Keratinocyte (primary cell): ENCODE results near the gene PRLH. TPM values are rescaled to one million over a fixed set of nuclear protein-coding genes. Genes with fewer than 3 reads are reported as not detected.

Source experiments
- DNase-seq: peaks from one replicate; pipeline ENCODE4 v3.0.0-alpha.2; 2011; ENCODE audit warnings: low read depth, missing footprints, low spot score
- FAIRE-seq: peaks from 2 replicates; lab custom pipeline; 2011; peaks lifted over from hg19 to GRCh38; lab: Jason Lieb, UNC
- H2AFZ ChIP-seq: 2 replicates; pipeline ENCODE4 v1.6.0; 2012; ENCODE audit warnings: low read length, control low read depth, inconsistent platforms; ENCODE audit not compliant: control insufficient read depth
- H3K27ac ChIP-seq: 2 replicates; pipeline ENCODE4 v1.5.1; 2011; ENCODE audit warnings: low read length; ENCODE audit not compliant: control insufficient read depth, insufficient read depth
- H3K27me3 ChIP-seq: 3 replicates; pipeline ENCODE4 v1.6.0; 2011; ENCODE audit warnings: low read length; ENCODE audit not compliant: control insufficient read depth, insufficient read depth; ENCODE audit errors: extremely low read depth
- H3K36me3 ChIP-seq, 2 experiments: 2 replicates in 1 of 2; 3 replicates in 1 of 2; pipeline ENCODE4 v1.5.1; 2011; ENCODE audit warnings: low read length in 2 of 2, mild to moderate bottlenecking in 1 of 2; ENCODE audit not compliant: control insufficient read depth in 2 of 2, insufficient read depth in 2 of 2; ENCODE audit errors: extremely low read depth in 1 of 2
- H3K4me1 ChIP-seq: 3 replicates; pipeline ENCODE4 v1.5.1; 2011; ENCODE audit warnings: low read length; ENCODE audit not compliant: control insufficient read depth, insufficient read depth; ENCODE audit errors: extremely low read depth
- H3K4me2 ChIP-seq: 3 replicates; pipeline ENCODE4 v1.6.0; 2011; ENCODE audit warnings: low read depth, low read length; ENCODE audit not compliant: control insufficient read depth, insufficient read depth; ENCODE audit errors: extremely low read depth
- H3K4me3 ChIP-seq, 3 experiments: fragments of 200-600 bp in 1 of 3; sonication (generic) in 1 of 3; 2 replicates in 2 of 3; 3 replicates in 1 of 3; pipeline ENCODE4 v1.5.1; 2011 to 2016; ENCODE audit warnings: low read length in 3 of 3, mild to moderate bottlenecking in 3 of 3, control low read depth in 2 of 3, inconsistent platforms in 1 of 3, low read depth in 1 of 3, mixed read lengths in 1 of 3, mixed run types in 1 of 3, moderate library complexity in 1 of 3; ENCODE audit not compliant: control insufficient read depth in 2 of 3, insufficient read depth in 2 of 3; ENCODE audit errors: extremely low read depth in 1 of 3
- H3K79me2 ChIP-seq: 2 replicates; pipeline ENCODE4 v1.6.0; 2012; ENCODE audit warnings: low read length; ENCODE audit not compliant: control insufficient read depth, insufficient read depth
- H3K9ac ChIP-seq: 3 replicates; pipeline ENCODE4 v1.6.0; 2011; ENCODE audit warnings: low read length; ENCODE audit not compliant: control insufficient read depth, insufficient read depth; ENCODE audit errors: extremely low read depth
- H3K9me1 ChIP-seq: 3 replicates; pipeline ENCODE4 v1.6.0; 2011; ENCODE audit warnings: low read length; ENCODE audit not compliant: control insufficient read depth, insufficient read depth; ENCODE audit errors: extremely low read depth
- H3K9me3 ChIP-seq: 2 replicates; pipeline ENCODE4 v1.5.1; 2012; ENCODE audit warnings: low read depth, low read length; ENCODE audit not compliant: control insufficient read depth
- H4K20me1 ChIP-seq: 3 replicates; pipeline ENCODE4 v1.6.0; 2011; ENCODE audit warnings: low read length; ENCODE audit not compliant: control insufficient read depth, insufficient read depth; ENCODE audit errors: extremely low read depth
- EZH2 ChIP-seq: IDR thresholded peaks from one replicate; pipeline ENCODE4 v1.6.1; 2012; ENCODE audit warnings: inconsistent platforms, mild to moderate bottlenecking, low read length, moderate library complexity
- dilution Hi-C: fragments of 300-500 bp; cut with MboI; formaldehyde crosslinking; loops from one replicate; pipeline ENCODE4 v1.7.0; 2020; ENCODE audit warnings: low sequenced_read_pairs; ENCODE audit not compliant: extremely low pct_ligation_motif_present
- polyA plus RNA-seq, 5 experiments: library from polyadenylated mRNA; depleted of rRNA in 3 of 5; stranded (reverse) in 3 of 5; stranded (forward) in 1 of 5; unstranded in 1 of 5; fragments of >200 nt; gene quantifications; 1 replicate in 1 of 5; 2 replicates in 3 of 5; 3 replicates in 1 of 5; pipeline versions ENCODE4 v1.2.1 to v1.2.3, GENCODE V29; 2011 to 2012; ENCODE audit warnings: missing spikeins in 2 of 5, low read depth in 1 of 5, low replicate concordance in 1 of 5
- TF ChIP-seq, protein P1 (sequence below), 3 experiments: IDR thresholded peaks in 1 of 3; conservative IDR thresholded peaks in 1 of 3; optimal IDR thresholded peaks in 1 of 3; 2 replicates in 2 of 3; 3 replicates in 1 of 3; pipeline versions ENCODE3 to v1.5.1; 2011; ENCODE audit warnings: low read length in 3 of 3, mild to moderate bottlenecking in 3 of 3, moderate library complexity in 2 of 3, control low read depth in 1 of 3, inconsistent platforms in 1 of 3; ENCODE audit not compliant: insufficient read depth in 2 of 3; ENCODE audit errors: extremely low read depth in 1 of 3

Gene PRLH
- polyA plus RNA-seq, 1 donor (not counting 4 experiments of a cell fraction or from before 2014, with no cell fraction given) = not detected

DNA sequence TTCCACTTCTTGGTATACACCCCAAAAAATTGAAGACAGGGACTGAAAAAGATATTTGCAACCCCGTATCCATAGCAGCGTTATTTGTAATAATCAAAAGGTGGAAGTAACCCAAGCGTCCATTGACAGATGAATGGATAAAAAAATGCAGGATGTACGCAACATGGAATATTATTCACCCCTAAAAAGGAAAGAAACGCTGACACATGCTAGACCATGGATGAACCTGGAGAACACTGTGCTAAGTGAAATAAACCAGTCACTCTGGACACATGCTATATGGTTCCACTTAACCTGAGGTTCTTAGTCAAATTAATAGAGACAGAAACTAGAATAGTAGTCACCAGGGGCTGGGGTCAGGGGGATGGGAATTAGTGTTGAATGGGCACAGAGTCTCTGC, 38.6 kb upstream of the PRLH start:
- dilution Hi-C loops = no loop called here
- H3K9ac ChIP-seq = no peak overlapping the region
- no peak overlapping the region for H3K4me2 ChIP-seq
- no peak overlapping the region for H3K27ac ChIP-seq
- no peak overlapping the region for H3K4me3 ChIP-seq
- no peaks in the 10 kb centered on the region for H3K36me3 ChIP-seq
- DNase-seq (no peak), FAIRE-seq (no peak)
- H3K9me1 ChIP-seq = no peaks in the 10 kb centered on the region
- no peak overlapping the region for H2AFZ ChIP-seq
- H3K79me2 ChIP-seq = no peaks in the 10 kb centered on the region
- no peaks in the 10 kb centered on the region for H4K20me1 ChIP-seq
- no peaks in the 10 kb centered on the region for H3K9me3 ChIP-seq
- H3K4me1 ChIP-seq = peaks cover 11% of the 10 kb centered on the region
- no peaks in the 10 kb centered on the region for H3K27me3 ChIP-seq
- TF ChIP-seq, protein P1, sequence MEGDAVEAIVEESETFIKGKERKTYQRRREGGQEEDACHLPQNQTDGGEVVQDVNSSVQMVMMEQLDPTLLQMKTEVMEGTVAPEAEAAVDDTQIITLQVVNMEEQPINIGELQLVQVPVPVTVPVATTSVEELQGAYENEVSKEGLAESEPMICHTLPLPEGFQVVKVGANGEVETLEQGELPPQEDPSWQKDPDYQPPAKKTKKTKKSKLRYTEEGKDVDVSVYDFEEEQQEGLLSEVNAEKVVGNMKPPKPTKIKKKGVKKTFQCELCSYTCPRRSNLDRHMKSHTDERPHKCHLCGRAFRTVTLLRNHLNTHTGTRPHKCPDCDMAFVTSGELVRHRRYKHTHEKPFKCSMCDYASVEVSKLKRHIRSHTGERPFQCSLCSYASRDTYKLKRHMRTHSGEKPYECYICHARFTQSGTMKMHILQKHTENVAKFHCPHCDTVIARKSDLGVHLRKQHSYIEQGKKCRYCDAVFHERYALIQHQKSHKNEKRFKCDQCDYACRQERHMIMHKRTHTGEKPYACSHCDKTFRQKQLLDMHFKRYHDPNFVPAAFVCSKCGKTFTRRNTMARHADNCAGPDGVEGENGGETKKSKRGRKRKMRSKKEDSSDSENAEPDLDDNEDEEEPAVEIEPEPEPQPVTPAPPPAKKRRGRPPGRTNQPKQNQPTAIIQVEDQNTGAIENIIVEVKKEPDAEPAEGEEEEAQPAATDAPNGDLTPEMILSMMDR (optimal IDR thresholded peaks at IDR 0.05 in 1 of 3, IDR thresholded peaks at IDR 0.05 in 1 of 3, conservative IDR thresholded peaks at IDR 0.05 in 1 of 3; ENCODE audit: extremely low read depth in 1 of 3, insufficient read depth in 2 of 3, low read length in 3 of 3) = no peak
- no peak for TF ChIP-seq EZH2

DNA sequence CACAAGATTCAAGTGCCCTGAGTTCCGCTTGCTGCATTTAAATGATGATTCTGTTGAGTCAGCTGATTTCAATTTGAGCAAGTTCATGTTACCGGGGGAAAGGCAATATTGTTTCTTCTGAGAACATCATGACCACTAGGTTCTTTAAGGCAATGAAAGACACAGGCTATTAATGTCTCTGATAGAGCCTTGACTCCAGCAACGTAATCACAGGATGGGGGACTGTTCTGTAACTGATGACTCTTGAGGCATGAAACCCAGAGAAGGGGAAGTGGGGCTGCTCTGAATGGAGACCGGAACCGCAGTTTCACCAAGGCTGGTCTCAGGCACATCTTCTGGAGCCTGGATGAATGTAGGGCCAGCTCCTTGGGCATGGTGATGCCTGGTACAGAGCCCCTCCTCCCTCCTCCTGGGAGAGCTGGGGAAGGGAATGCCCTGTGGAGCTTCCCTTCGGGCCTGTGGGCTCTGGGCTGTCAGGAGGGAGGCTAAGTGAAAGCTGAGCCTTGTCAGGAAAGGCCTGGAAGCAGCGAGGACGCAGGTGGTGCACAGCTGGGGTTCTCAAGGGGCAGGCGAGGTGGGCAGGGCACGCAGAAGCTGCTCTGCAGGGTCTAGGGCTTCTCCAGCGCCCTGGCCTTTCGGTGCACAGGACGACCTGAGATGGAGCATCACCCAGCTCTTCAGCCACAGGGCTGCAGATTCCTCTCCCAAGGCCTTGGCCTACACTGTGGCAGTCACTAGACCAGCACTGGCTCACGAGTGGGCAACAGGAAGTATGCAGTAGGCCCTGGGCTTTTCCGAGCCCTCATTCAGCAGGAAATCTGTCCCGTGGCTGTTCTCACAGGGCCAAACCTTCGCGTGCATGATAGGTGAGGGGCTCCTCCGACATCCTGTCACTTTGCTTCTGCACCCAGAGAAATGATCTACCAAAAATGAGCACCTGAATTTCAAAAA, 36.6 kb upstream of the PRLH start:
- Histone ChIP-seq H3K9ac (no peak overlapping the region), H3K4me2 (no peak overlapping the region), H3K79me2 (no peaks in the 10 kb centered on the region), H3K27ac (no peak overlapping the region), H3K4me1 (peaks cover 11% of the 10 kb centered on the region), H3K9me1 (no peaks in the 10 kb centered on the region), H3K27me3 (no peaks in the 10 kb centered on the region), H3K9me3 (no peaks in the 10 kb centered on the region), H3K36me3 (no peaks in the 10 kb centered on the region), H2AFZ (no peak overlapping the region), H3K4me3 (no peak overlapping the region), H4K20me1 (no peaks in the 10 kb centered on the region)
- TF ChIP-seq, protein P1 (optimal IDR thresholded peaks at IDR 0.05 in 1 of 3, IDR thresholded peaks at IDR 0.05 in 1 of 3, conservative IDR thresholded peaks at IDR 0.05 in 1 of 3; ENCODE audit: extremely low read depth in 1 of 3, insufficient read depth in 2 of 3, low read length in 3 of 3) = no peak
- TF ChIP-seq EZH2 = no peak
- FAIRE-seq (no peak), DNase-seq (no peak)
- dilution Hi-C loops = no loop called here
